ENCODE results near the gene ATG4D.

- no peak for TF ChIP-seq POLR2A (IDR thresholded peaks at IDR 0.05)
- no peak for TF ChIP-seq CTCF (IDR thresholded peaks at IDR 0.05)
Observed at GRCh38 chr19:10533646-10534386, 9.9 kb upstream of the ATG4D start.
